SK-N-DZ (cell line): ENCODE measurements around the gene EPS15.
"Not testable (repeated sequence)": the region's sequence is repeated elsewhere in the genome, so short reads cannot be mapped to it uniquely, and the experiment has no call there.

Experiments
- DNase-seq: peaks from one replicate; pipeline ENCODE4 v3.0.0-alpha.2; 2015; ENCODE audit warnings: low spot score

EPS15 gene

DNA sequence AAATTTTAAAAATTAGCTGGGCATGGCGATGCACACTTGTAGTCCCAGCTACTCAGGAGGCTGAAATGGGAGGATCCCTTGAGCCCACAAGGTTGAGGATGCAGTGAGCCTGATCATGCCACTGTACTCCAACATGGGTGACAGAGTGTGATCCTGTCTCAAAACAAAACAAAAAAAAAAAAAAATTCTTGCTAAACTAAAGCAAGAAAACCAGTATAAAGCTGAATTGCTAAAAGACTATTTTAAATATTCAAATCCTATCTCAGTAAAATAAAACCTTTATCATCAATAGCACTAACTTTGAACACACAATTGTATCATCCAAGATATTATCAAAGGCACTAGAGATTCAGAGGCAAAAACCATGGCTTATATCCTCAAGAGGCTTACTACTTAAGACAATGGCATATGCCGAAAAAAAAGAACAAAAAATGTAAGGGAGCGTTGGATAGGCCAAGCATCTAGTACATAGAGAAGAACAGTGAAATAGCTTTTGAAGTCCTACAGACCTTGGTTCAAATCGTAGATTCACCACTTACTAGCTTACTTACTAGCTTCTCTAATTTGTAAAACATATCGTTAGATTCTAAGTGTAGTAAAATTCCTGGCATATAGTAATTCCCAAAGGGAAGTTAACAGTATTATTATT, 3.6 kb downstream of the EPS15 start:
- DNase-seq, result no peak

DNA sequence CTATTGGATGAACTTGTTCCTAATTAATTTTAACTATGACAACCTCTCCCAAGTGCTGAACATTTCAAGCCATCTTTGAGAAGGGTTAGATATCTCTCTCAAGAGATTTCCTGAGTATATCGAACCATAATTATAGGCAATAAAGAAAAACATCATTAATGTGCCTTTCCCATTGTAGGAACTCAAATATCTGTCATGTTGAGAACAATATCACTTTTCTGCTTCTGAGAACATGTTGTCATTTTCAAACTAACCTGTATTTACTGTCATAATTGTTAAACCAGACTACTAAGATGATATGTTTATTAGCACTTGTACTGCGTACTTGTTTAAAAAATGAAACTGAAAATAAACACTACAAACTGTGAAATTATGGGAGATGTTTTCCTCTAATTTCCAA, 4.3 kb downstream of the EPS15 start:
- no peak for DNase-seq

DNA sequence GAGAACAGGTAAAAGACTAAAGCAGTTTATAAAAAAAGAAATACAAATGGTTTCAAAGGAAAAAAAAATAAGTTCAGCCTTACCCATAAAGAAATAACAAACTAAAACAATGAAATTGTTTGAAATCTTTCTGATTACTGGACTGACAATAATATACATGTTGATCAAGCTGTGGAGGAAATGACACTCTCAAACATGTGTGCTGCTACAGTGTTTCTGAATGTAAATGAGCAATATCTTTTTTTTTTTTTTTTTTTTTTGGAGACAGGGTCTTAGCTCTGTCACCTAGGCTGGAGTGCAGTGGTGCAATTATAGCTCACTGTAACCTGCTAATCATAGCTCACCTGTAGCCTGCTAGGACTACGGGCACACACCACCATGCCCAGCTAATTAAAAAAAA, 6.5 kb downstream of the EPS15 start:
- DNase-seq, result no peak

DNA sequence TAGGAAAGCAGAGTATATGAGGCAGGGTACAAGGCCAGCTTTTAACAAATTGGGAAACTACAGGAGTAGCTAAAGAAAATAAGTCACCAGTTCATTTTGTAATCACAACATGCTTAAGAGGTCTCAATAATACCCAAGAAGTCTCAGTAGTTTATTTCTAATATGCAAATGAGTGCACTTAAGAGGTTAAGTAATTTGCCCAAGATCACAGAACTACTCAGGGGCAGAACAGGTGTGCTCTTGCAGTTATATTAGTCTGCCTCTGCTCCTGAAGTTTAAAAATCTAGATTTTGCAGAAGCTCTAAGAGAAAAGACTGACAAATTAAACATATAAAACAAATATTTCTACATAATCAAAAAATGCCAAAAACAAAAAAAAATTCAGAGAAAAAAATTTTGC, 6.9 kb downstream of the EPS15 start:
- no peak for DNase-seq

DNA sequence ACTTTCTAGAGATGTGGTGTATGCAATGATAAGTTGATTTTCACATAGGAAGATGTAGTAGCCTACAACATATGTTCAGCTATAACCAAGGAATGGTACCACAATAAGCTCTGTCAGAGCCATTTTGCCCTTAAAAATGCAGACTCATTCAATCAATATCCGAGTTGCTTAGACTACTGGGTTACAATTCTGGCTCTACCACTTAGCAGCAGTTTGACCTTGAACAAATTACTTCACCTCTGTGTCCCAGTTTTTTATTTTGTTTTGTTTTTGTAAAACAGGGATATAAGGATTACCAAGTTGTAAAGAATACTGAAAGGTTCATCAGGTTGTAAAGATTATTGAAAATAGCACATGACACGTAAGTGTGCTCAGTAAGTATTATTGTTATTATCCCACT, 9.3 kb downstream of the EPS15 start:
- DNase-seq, result no peak

DNA sequence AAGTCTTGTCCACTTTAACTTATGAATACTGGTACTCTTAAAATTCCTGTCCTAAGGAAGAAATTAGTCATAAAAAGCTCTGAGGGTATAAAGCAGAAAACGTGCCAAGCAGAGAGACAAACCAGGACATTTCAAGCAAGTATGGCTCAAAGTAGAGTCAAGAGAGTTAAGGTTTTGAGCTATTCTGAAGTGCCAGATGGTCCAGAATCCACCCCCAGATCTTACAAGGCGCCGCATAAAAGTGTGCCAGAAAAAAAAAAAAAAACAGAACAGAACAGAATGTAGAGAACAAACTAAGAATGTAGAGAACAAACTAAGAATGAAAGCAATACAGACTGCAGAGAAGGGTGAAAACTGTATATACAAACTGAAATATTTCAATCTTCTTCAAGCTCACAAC, 12.5 kb downstream of the EPS15 start:
- no peak for DNase-seq

DNA sequence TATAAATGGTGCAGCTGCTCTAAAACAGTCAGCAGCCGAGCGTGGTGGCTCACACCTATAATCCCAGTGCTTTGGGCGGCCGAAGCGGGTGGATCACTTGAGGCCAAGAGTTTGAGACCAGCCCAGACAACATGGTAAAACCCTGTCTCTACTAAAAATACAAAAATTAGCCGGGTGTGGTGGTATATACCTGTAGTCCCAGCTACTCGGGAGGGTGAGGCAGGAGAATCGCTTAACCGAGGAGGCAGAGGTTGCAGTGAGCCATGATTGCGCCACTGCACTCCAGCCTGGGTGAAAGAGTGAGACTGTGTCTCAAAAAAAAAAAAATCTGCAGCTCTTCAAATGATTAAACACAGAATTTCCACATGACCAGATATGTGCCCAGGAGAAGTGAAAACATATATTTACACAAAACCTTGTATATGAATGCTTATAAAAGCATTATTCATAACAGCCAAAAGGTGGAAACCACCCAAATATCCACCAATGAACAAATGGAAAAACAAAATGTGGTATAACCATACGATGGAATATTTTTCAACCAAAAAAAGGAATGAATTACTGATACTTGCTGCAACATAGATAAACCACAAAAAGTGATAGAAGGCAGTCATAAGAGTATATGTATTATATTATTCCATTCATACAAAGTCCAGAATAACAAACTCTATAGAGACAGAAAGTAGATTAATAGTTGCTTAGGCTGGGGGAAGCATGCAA, 14.1 kb downstream of the EPS15 start:
- DNase-seq, result no peak

DNA sequence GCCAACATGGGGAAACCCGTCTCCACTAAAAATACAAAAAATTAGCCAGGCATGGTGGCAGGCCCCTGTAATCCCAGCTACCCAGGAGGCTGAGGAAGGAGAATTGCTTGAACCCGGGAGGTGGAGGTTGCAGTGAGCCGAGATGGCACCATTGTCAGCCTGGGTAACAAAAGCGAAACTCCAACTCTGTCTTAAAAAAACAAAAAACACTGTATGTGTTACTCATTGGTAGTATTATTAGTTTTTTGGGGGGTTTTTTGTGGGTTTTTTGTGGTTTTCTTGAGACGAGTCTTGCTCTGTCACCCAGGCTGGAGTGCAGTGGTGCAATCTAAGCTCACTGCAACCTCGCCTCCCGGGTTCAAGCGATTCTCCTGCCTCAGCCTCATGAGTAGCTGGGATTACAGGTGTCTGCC, 17.8 kb downstream of the EPS15 start:
- not testable (repeated sequence) for DNase-seq

DNA sequence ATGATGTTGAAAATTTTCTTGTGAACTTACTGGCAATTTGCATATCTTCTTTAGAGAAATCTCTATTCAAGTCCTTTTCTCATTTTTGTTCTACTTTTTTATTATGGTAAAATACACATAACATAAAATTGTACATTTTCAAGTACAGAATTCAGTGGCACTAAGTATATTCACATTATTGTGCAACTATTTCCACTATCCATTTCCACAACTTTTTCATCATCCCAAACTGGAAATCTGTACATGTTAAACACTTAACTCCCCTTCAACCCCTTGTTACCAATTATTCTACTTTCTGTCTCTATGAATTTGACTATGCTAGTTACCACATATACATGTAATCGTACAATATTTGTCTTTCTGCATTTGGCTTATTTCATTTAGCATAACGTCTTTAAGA, 19.4 kb downstream of the EPS15 start:
- DNase-seq, result no peak

DNA sequence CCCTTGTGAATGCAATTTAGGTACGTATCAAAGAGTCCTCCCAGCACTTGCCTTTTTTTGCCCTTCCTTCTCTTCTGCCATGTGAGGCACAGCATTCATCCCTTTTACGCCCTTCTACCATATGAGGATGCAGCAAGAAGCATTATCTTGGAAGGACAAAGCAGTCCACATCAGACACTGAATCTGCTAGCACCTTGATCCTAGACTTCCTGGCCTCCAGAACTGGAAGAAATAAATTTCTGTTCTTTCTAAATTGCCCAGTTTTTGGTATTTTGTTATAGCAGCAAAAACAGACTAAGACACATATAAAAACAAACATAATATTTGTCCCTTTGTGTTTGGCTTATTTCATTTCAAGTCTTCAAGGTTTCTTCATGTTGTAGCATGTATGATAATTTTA, 20.1 kb downstream of the EPS15 start:
- no peak for DNase-seq

DNA sequence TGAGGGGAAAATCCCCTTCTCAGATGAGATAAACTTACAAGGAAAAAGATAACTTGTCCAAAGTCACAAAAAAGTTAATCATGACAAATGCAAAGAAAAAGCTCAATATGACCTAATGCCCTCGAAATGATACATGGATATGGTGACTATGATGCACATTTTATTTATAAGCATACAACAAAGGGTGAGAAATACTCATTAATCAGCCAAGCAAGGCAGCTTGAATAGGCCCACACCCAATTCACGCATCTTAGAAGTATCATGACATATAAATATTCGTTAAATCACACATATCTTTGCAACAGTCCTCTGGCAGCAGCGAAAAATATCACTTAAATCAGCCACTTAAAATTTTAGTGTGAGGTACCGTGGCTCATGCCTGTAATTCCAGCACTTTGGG, 21.7 kb downstream of the EPS15 start:
- DNase-seq, result no peak

DNA sequence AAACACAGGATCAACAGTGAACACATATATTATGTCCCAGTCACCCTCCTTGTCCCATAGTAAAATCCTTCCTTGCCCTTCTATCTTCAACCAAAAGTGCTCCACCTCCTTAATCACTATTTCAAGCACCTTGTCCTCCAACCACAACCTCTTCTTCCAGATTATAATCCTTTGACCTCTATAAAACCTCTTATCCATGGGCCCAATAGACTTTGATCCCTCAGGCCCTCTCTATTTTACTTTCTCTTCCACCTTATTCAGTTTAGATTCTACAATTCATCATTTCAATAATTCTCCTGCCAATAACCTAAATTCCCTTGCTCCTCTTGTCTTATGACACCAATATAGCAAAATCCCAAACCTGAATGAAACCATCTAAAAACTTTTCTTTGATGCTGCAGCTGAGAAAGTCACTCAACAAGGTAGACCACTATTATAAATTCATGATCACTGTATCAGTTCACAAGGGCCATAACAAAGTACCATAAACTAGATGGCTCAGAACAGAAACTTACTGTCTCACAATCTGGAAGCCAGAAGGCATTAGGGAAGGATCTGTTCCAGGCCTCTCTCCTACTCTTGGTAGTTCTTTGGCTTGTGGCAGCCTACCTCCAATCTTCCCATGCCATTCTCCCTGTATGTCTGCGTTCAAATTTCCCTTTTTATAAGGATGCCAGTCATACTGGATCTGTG, 24.8 kb downstream of the EPS15 start:
- no peak for DNase-seq

DNA sequence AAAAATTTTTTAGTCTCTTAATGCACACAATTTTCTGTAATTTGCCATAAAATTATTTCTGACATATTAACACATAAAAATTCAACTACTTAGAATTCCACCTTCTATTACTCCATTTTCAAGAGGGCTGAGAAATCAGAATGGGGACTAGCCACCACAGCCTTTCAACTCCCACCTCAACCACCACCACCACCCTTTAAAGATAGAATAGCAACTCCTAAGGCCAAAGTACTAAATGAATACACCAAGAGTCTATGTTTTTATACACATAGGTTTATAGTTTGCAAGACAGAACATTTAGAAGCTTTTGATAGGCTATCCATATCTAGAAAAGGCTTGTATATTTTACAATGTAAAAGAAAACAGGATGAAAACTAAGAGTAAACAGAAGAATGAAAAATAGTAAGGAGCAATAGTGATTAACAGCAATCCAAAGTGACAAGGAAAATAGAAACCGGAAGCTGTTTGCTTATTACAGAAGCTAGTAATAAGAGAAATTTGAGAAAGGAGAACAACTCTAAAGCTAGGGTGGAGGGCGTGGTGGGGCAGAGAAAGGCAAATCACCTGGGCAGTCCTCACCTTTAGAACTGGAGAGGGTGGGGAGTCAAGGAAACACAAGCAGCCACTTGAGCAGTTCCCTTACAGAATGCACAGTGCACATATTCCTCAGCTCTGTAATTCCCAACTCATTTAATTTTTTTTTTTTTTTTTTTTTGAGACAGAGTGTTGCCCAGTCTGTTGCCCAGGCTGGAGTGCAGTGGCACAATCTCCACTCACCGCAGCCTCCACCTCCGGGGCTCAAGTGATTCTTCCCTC, 27.7 kb downstream of the EPS15 start:
- no peak for DNase-seq

DNA sequence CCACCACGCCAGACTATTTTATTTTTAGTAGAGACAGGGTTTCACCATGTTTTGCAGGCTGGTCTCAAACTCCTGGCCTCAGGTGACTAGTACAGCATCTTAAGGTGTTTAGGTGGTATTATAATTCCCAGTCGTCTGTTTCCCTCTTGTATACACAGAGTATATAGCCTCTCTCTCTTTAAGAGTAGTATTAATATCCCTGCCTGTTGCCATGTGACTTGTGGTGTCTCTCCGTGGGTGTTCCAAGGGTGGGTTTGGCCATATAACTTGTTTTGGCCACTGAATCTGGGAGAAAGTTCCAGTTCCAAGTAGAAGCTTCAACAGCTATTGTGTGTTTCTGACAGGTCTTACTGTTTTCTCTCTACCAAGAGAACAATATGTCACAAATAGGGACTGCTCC, 29.6 kb downstream of the EPS15 start:
- DNase-seq, result no peak

DNA sequence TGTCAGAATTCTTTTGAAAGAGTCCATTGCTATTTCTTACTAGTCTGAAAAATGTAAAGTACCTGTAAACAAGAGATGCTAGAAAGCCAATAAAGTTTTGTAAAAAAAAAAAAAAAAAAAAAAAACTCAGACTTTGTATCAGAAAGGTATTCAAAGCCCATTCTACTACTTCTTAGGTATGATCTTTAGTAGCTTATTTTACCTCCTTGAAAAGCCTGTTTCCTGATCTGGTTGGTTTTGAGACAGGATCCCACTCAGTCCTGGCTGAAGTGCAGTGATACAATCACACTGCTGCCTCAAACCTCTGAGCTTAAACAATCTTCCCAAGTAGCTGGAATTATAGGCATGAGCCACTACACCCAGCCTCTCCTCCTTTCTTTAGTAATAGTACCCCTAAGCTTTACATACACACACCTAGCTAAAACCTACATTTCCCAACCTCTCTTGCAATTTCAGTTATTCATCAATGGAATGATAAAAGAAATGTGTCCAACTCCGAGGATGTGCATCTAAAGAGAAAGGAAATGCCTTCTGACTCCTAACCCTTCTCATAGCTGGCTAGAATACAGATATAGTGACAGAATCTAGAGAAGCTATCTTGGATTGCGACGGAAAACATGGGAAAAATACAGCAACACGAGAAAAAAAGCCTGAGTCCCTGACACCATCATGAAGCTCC, 30.6 kb downstream of the EPS15 start:
- no peak for DNase-seq

DNA sequence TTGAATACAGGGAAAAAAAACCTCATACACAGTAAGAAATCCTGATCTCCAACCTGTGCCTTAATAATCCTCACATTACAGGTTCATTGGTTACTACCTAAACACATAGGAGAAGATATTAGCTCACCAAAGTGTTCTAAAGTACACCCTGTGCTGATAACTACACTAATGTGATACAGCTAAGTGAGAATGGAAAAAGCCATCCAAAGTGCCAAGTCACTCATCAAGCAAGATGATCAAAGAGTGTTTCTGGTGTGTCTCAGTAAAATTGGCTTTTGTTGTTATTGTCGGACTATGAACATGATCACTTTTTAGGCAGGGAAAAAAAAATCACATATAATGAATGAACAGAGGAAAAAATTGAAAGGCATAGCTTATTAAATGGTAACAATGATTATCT, 31.4 kb downstream of the EPS15 start:
- DNase-seq, result no peak

DNA sequence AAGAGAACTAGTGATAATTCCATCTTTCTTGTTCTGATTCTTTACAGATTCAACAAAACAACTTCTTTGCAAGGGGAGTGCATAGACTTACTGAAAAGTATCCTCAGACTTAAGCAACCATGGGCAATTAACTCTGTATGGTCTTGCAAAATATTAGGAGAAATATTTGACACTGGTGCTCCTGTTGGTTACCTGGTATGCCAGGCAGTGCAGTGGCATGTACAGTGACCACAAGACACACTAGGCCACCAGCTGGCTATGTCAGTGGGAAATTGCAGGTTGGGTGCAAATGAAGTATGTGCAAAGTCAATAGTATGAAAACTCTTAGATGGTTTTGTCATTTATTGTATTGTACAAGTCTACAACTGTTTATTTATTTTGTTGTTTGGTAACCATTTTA, 34.5 kb downstream of the EPS15 start:
- DNase-seq, result no peak

DNA sequence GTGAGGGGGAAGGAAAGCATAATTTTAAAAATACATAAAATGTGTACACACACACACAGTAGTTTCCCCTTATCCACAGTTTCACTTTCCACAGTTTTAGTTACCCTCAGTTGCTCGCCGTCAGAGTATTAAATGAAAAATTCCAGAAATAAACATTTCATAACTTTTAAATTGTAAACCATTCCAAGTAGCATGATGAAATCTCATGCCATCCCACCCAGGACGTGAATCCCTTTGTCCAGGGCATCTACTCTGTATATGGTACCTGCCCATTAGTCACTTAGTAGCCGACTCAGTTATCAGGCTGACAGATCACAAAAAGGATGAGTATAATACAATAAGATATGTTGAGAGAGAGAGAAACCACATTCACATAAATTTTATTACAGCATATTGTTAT, 36.2 kb downstream of the EPS15 start:
- DNase-seq, result no peak

DNA sequence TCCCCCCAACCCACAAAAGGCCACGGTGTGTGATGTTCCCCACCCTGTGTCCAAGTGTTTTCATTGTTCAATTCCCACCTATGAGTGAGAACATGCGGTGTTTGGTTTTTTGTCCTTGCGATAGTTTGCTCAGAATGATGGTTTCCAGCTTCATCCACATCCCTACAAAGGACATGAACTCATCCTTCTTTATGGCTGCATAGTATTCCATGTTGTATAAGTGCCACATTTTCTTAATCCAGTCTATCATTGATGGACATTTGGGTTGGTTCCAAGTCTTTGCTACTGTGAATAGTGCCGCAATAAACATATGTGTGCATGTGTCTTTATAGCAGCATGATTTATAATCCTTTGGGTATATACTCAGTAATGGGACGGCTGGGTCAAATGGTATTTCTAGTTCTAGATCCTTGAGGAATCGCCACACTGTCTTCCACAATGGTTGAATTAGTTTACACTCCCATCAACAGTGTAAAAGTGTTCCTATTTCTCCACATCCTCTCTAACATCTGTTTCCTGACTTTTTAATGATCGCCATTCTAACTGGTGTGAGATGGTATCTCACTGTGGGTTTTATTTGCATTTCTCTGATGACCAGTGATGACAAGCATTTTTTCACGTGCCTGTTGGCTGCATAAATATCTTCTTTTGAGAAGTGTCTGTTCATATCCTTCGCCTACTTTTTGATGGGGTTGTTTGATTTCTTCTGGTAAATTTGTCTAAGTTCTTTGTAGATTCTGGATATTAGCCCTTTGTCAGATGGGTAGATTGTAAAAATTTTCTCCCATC, 44.0 kb downstream of the EPS15 start:
- not testable (repeated sequence) for DNase-seq

DNA sequence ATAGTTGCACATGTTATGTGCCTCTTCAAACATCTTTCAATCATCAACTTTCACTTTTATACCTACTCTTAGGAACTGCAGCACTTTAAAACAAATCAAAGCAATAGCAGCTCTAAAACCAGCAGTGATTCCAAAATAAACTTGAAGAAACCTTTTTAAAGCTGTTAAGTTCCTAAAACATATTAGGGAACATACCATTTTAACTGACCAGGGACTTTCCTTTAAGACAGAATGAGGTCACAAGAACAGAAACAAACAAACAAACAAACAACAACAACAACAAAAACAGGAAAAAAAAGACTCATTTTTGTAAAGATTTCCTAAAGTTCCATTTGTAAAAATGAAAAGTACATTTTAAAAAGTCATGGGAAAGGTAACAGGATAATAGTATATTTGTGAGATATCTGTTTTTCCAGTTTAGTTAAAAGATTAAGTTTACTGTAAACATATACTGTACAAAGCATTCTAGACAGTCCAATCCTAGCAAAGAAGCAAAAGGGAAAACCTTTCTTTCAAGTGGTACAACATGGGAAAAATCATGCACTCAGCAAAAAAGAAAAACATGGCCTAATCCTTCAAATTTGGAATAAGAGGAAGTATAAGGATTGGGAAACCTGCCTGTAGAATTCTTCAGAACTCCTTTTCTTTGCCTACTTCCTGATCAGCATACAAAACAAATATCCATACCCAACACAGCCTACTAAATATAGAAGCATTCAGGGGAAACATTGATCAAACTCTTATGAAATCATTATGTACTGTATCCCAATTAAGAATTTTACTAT, 45.5 kb downstream of the EPS15 start:
- no peak for DNase-seq
